HEK293T (cell line): ENCODE results near the gene COPZ1.

ENCODE experiments used
- CTCF ChIA-PET: fragments of 350-600 bp; formaldehyde crosslinking; extraction: SDS; loops from one replicate; lab custom pipeline; 2021; ENCODE audit warnings: antibody characterized with exemption, inconsistent platforms; lab: Yijun Ruan, JAX
- POLR2A ChIA-PET: fragments of 350-600 bp; formaldehyde crosslinking; extraction: SDS; loops from one replicate; lab custom pipeline; 2020; ENCODE audit warnings: antibody characterized with exemption, inconsistent platforms; lab: Yijun Ruan, JAX
- DNase-seq: peaks from one replicate; pipeline ENCODE4 v3.0.0; 2012; ENCODE audit warnings: mixed read lengths; ENCODE audit errors: extremely low spot score
- ARNT ChIP-seq: fragments of 450-650 bp; IDR thresholded peaks from 2 replicates; pipeline ENCODE4 v1.6.1; 2017; ENCODE audit warnings: mild to moderate bottlenecking
- BHLHE40 ChIP-seq: fragments of 450-650 bp; IDR thresholded peaks from 2 replicates; pipeline ENCODE4 v1.6.1; 2016; ENCODE audit warnings: mild to moderate bottlenecking, moderate library complexity, borderline replicate concordance
- CTBP1 ChIP-seq: fragments of 450-650 bp; IDR thresholded peaks from 2 replicates; pipeline ENCODE4 v1.6.1; 2016; ENCODE audit warnings: borderline replicate concordance
- ELF4 ChIP-seq: fragments of 450-650 bp; IDR thresholded peaks from 2 replicates; pipeline ENCODE4 v1.6.1; 2017; ENCODE audit warnings: antibody characterized with exemption
- FOXA1 ChIP-seq: fragments of 450-650 bp; IDR thresholded peaks from 2 replicates; pipeline ENCODE4 v1.6.1; 2016; ENCODE audit warnings: mild to moderate bottlenecking
- FOXK2 ChIP-seq: fragments of 450-650 bp; IDR thresholded peaks from 2 replicates; pipeline ENCODE4 v1.6.1; 2016; ENCODE audit warnings: mild to moderate bottlenecking
- FOXM1 ChIP-seq: fragments of 450-650 bp; IDR thresholded peaks from 2 replicates; pipeline ENCODE4 v1.6.1; 2017; ENCODE audit warnings: mild to moderate bottlenecking, borderline replicate concordance
- HDGF ChIP-seq: fragments of 450-650 bp; IDR thresholded peaks from 2 replicates; pipeline ENCODE4 v1.6.1; 2017; ENCODE audit warnings: antibody characterized with exemption, borderline replicate concordance
- L3MBTL2 ChIP-seq: fragments of 450-650 bp; conservative IDR thresholded peaks from 2 replicates; pipeline ENCODE4 v1.6.1; 2016; ENCODE audit warnings: mild to moderate bottlenecking
- LEF1 ChIP-seq: fragments of 450-650 bp; IDR thresholded peaks from 2 replicates; pipeline ENCODE4 v1.6.1; 2017; ENCODE audit warnings: mild to moderate bottlenecking, borderline replicate concordance
- NFRKB ChIP-seq: fragments of 450-650 bp; IDR thresholded peaks from 2 replicates; pipeline ENCODE4 v1.6.1; 2016; ENCODE audit warnings: mild to moderate bottlenecking, moderate library complexity
- SP1 ChIP-seq: fragments of 450-650 bp; IDR thresholded peaks from 2 replicates; pipeline ENCODE4 v1.6.1; 2017
- SUZ12 ChIP-seq: fragments of 450-650 bp; IDR thresholded peaks from 2 replicates; pipeline ENCODE4 v1.6.1; 2016; ENCODE audit warnings: mild to moderate bottlenecking
- TARDBP ChIP-seq: fragments of 450-650 bp; IDR thresholded peaks from 2 replicates; pipeline ENCODE4 v1.6.1; 2016
- ZNF384 ChIP-seq: fragments of 450-650 bp; IDR thresholded peaks from 2 replicates; pipeline ENCODE4 v1.6.1; 2016
- TF ChIP-seq, protein P1 (sequence below): fragments of 450-650 bp; IDR thresholded peaks from 2 replicates; pipeline ENCODE4 v1.6.1; 2016

Gene COPZ1

DNA sequence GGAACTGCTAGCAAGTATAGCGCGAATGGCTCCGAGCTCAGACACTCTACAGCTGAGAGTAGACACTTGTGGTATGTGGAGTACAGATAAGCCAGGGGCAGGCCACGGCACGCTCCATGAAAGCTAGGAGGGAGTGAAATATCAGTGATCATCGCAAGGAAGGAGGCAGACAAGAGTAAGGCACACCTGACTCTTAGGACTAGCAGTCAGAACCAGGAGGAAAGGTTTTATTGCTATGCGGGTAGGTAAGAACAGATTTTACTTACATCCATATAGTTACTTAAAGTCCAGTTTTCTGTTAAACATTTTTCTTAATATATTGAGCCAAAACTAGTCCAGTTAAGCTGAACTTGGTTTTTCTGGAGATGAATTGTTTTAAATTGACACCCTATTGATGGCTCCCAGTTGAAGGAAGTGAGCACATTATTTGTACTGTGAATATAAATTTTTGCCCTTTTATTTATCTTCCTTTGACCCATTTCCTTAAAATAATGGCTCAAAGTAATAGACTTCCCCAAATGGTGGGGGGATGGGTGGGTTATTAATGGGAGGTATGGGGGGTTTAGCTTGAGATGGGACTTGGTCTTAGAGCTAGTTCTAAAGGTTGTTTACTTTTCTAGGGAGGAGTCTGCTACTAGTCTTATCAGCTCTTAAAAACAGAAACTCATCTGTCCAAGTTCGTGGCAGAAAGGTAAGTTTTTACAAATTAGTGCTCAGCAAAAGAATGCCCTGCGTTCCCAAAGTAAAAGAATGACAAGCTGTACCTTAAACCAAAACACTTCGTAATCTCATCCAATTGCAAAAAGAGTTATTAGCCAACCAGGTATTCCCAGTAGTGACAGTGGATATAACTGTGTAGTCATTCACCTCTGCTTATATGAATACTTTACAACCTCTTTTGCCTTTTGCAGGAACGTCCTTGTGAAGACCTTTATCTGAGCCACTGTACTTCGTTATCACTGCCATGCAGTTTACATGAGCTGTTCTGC, 38.6 kb upstream of the COPZ1 start:
- no peak for TF ChIP-seq ELF4
- no peak; the same call in 1 of the 2 replicates for TF ChIP-seq BHLHE40
- no peak for TF ChIP-seq SUZ12
- no peak for TF ChIP-seq ZNF384
- TF ChIP-seq, protein P1, sequence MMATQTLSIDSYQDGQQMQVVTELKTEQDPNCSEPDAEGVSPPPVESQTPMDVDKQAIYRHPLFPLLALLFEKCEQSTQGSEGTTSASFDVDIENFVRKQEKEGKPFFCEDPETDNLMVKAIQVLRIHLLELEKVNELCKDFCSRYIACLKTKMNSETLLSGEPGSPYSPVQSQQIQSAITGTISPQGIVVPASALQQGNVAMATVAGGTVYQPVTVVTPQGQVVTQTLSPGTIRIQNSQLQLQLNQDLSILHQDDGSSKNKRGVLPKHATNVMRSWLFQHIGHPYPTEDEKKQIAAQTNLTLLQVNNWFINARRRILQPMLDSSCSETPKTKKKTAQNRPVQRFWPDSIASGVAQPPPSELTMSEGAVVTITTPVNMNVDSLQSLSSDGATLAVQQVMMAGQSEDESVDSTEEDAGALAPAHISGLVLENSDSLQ = no peak
- TF ChIP-seq NFRKB = peak; percentile 33; the same call in 1 of the 2 replicates
- POLR2A ChIA-PET = interaction anchor here (0.7 to 3.1 kb wide), 8 partner anchors 13 to 73 kb away, joined by 3 to 16 read pairs (median 3); no protein-coding TSS in a partner anchor
- CTCF ChIA-PET = interaction anchor here (0.5 to 1.7 kb wide), 7 partner anchors 9 to 93 kb away, joined by 3 to 8 read pairs (median 5); partner anchors contain the start of gene COPZ1
- no peak for DNase-seq

DNA sequence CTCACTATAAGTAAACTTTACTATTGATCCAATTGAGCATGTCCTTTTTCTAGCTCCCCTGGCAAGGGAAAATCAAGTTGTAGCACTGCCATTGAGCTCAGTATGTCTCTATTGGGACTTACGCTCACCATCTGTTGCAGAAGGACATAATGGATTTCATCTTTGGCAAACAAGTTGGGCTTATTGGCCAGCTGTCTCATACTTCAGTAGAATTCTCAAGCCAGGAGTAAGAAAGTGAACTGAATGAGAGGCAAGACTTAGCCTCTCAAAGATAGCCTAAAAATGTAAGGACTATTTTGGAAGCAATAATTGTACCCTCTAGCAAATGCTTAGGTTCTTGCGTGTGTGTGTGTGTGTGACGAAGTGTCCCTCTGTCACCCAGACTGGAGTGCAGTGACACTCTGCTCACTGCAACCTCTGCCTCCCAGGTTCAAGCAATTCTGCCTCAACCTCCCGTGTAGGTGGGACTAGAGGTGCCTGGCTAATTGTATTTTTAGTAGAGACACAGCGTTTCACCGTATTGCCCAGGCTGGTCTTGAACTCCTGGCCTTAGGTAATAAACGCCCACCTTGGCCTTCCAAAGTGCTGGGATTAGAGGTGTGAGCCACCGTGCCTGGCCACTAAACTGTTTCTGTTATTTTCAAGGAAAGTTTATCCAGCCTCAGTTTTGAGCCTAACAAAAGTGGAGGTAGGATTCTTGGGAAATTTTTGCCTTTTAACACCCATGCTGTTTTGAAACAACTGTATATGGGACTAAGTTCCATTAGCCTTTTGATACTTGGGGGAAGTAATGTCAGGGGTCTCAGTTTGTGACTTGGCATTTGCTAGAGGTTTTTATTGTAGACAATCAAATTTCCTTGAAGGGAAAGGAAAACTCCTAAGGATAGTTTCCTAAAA, 37.4 kb upstream of the COPZ1 start:
- no peak for DNase-seq
- ChIA-PET CTCF (interaction anchor here (0.5 to 1.7 kb wide), 4 partner anchors 8 to 92 kb away, joined by 3 to 7 read pairs (median 4); partner anchors contain the start of gene COPZ1), POLR2A (interaction anchor here (0.7 to 6.5 kb wide), 10 partner anchors 7 to 71 kb away, joined by 3 to 79 read pairs (median 3); partner anchors contain the start of genes CBX5 and HNRNPA1)
- TF ChIP-seq SP1 (no peak), FOXA1 (no peak), BHLHE40 (peak; percentile 3; the same call in 1 of the 2 replicates)

- TF ChIP-seq L3MBTL2 (no peak), LEF1 (no peak), CTBP1 (no peak), FOXK2 (no peak), FOXM1 (no peak)
- ChIA-PET POLR2A (interaction anchor here (0.7 to 6.5 kb wide), 4 partner anchors 8 to 39 kb away, joined by 3 to 79 read pairs (median 9); partner anchors contain the start of genes CBX5, COPZ1 and HNRNPA1), CTCF (interaction anchor here (0.7 to 5.1 kb wide), 7 partner anchors 13 to 87 kb away, joined by 3 to 21 read pairs (median 5); partner anchors contain the start of gene COPZ1)
- DNase-seq = no peak
Observed at GRCh38 chr12:54292083-54292930, 32.6 kb upstream of the COPZ1 start.

GRCh38 chr12:54292931-54293241, 32.0 kb upstream of the COPZ1 start:
- POLR2A ChIA-PET = interaction anchor here (2.1 to 6.5 kb wide), 3 partner anchors 9 to 32 kb away, joined by 6 to 79 read pairs (median 12); partner anchors contain the start of genes CBX5, COPZ1 and HNRNPA1
- CTCF ChIA-PET = interaction anchor here (0.7 to 5.1 kb wide), 6 partner anchors 13 to 86 kb away, joined by 3 to 21 read pairs (median 5); partner anchors contain the start of gene COPZ1

More at GRCh38 chr12:54292931-54293241, 32.0 kb upstream of the COPZ1 start:
- DNase-seq = no peak
- TF ChIP-seq FOXM1 (no peak), SUZ12 (no peak), ELF4 (no peak), TARDBP (no peak), HDGF (no peak), FOXA1 (no peak), ZNF384 (no peak), BHLHE40 (no peak), SP1 (no peak), ARNT (no peak), NFRKB (no peak), L3MBTL2 (no peak), LEF1 (no peak), FOXK2 (no peak), CTBP1 (no peak)
- TF ChIP-seq, protein P1 = no peak
